Suppressor macrophage treated with lipopolysaccharide for 1 hour (primary cell): ENCODE data around the gene TMPRSS6.
A peak's percentile ranks its signal among the peaks of the same experiment; 100 is the strongest.

Source experiments
- DNase-seq, 3 donors: peaks; one replicate each; pipeline ENCODE4 v3.0.0-alpha.2; 2020 to 2022

The TMPRSS6 gene

GRCh38 chr22:37109242-37109917 lies at the start of gene TMPRSS6:
Gene TMPRSS6 (minus strand): TSS chr22:37109713. CDS start chr22:37103417, 6,296 bp downstream.
- no peak for DNase-seq

- DNase-seq: no peak
Measured at GRCh38 chr22:37158963-37159290, 49.4 kb upstream of the TMPRSS6 start.

- no peak for DNase-seq
Measured at GRCh38 chr22:37157516-37158285, 48.2 kb upstream of the TMPRSS6 start.

DNA sequence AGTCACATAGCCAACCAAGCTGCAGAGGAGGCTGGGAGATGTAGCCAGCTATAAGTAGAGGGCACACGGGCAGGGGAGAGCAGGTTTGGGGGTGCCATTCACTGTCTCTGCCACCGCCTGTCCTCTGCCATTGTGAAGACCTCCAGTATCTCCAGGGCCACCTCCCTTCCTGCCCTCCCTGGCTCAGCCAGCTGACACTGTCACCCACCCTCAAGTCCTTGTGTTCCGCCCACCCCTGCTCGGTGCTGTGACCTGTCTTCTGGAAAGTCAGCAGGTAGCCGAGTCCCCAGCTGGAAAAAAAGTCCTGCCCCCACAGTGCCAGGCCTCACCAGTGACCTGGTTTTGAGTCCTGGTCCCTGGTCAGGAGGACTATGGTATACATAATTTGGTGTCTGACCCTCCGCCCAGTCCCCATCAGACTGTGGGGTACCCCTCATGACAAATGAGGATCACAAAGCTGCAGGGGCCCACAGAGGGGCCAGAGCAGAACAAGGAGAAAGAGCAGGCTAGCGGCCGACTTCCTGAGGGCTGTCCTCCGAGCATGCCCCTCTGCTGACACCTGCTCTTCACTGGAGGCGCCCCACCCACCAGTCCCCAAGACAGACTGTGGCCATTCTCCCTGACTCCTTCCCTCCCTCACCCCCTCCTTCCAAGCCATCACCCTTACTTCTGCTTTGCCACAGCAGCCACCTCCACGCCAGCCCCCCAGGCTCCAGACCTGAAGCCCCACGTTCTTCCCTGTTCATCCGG lies 47.3 kb upstream of the TMPRSS6 start:
- no peak for DNase-seq

DNA sequence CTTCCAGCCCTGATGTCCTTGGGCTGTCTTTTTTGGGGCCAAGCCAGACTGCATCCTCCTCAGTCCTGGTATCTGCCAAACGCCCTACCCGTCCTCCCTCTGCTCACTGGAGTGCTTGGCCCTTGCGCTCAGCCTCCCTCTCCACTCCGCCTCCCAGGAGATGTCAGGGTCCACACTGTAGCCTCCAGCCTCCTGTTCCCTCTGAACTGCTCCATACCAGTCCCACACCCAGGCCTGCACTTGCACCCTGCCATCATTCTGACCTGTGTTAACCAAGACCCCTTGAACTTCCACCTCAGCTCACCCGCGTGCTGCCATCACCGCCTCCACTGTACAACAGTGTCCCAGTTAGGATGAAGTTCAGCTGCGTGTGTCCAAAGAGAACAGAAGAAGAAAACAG lies 46.5 kb upstream of the TMPRSS6 start:
- no peak for DNase-seq

GRCh38 chr22:37154925-37155712 lies 45.6 kb upstream of the TMPRSS6 start:
- DNase-seq: peak in 1 of 3 donors; percentile 12

- DNase-seq: no peak
Measured at GRCh38 chr22:37153901-37154300, 44.4 kb upstream of the TMPRSS6 start.

DNA sequence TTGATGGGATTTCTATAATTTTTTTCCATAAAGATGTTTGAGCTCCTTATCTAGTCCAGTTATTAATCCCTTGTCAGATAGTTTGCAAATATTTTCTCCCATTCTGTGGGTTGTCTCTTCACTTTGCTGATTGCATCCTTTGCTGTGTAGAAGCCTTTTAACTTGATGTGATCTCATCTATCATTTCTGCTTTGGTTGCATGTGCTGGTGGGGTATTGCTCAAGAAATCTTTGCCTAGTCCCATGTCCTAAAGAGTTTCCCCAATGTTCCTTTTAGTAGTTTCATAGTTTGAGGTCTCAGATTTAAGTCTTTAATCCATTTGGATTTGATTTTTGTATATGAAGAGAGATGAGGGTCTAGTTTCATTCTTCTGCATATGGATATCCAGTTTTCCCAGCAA lies 41.9 kb upstream of the TMPRSS6 start:
- DNase-seq: peak; percentile 36 to 42 (median 36)

DNA sequence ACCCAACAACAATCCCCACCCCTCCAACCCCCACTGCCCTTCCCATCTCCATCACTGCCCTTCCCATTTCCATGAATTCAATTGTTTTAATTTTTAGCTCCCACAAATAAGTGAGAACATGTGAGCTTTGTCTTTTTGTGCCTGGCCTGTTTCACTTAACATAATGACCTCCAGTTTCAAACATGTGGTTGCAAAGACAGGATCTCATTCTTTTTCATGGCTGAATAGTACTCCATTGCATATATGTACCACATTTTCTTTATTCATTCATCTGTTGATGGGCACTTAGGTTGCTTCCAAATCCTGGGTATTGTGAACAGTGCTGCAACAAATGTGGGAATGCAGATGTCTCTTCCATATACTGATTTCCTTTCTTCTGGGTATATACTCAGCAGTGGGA lies 41.2 kb upstream of the TMPRSS6 start:
- no peak for DNase-seq

DNA sequence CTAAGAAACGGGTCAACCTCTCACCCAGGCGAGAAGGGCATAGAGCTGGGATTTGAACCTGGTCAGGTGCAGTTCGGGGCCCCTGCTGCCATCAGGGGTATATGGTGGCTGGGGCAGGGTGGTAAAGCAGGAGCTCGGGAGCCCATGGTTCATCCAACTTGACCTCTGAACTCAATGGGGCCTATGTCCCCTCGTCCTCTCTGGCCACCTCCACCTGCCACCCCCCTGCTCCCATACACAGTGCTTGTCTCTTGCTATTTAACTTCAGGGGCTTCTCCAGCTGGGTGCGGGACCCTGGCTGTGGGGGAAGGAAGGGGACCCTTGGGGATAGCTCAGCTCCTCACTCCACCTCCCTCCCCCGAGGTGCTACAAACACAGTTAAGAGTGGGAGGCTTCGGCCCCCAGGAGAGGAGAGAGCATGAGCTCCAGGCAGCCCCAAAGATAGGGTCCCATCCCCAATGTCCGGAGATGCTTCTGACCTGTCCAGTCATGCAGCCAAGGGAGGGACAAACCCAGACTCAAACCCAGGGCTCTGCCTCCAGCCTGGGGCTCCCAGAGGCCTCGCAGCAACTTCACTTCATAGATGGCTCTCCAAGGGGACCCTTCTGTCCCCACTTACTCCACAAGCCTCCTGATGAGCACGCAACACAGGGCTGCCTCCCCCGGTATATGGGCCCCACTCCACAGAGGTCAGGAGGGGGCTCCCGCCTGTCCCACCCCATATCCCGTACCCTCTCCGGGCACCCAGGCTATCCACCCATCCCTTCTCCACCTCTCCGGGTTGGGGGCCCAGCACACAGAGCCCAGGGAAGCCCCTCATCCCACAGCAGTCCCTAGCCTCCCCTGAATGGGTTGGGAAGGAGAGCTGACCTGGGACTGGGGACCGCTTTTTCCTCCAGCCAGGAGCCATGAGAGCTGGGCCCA lies 39.5 kb upstream of the TMPRSS6 start:
- DNase-seq: no peak

GRCh38 chr22:37148031-37148651 lies 38.6 kb upstream of the TMPRSS6 start:
- no peak for DNase-seq

DNA sequence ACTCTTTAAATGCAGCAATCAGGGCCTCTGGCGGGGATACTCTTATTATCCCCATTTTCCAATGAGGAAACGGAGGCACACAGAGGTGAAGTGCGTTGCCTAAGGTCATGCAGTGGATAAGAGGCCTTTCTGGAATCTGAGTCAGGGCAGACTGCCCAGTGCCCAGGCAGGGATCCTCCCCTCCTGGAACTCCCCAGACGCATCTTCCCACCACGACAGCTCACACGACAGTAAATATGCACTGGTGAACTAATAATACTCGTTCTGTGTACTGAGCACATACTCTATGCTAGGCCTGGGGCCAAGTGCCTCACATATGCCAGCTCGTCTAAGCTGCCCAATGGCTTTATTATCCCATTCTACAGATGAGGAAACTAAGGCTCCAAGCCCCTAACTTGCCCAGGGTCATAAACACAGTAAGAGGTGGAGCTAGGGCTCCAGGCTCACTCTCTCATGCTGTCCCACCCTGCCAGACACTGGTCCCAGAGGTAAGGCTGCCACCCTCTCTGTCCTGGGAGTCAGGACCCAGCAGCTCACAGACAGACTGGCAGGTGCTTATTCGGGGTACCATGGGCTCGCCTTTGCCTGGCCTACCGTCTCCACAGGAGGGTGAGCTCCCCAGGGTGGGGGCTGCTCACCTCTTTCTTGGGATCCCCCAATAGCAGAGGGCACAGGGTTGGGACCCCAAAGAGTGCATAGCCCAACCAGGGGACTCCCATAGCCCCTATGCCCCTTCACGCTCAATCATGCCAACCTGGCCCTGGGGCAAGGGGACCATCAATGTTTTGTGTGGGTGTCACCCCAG lies 37.9 kb upstream of the TMPRSS6 start:
- peak in 1 of 3 donors; percentile 24 for DNase-seq

- DNase-seq: no peak
Measured at GRCh38 chr22:37146507-37147180, 37.1 kb upstream of the TMPRSS6 start.

DNA sequence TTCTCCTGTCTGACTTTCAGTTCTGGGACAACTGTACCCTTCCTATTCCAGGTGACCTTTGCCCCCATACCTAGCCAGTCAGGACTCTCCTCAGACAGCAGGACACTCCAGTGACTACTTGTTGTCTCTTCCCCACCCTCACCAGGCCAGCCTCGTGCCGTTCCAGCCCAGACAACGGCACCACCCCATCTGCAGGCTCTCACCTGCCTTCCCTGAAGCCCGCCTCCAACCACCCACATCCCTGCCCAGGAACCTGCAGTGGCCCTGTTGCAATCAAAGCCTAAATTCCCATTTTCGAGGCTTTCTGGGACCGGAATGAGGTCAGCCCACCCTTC lies 36.5 kb upstream of the TMPRSS6 start:
- no peak for DNase-seq

DNA sequence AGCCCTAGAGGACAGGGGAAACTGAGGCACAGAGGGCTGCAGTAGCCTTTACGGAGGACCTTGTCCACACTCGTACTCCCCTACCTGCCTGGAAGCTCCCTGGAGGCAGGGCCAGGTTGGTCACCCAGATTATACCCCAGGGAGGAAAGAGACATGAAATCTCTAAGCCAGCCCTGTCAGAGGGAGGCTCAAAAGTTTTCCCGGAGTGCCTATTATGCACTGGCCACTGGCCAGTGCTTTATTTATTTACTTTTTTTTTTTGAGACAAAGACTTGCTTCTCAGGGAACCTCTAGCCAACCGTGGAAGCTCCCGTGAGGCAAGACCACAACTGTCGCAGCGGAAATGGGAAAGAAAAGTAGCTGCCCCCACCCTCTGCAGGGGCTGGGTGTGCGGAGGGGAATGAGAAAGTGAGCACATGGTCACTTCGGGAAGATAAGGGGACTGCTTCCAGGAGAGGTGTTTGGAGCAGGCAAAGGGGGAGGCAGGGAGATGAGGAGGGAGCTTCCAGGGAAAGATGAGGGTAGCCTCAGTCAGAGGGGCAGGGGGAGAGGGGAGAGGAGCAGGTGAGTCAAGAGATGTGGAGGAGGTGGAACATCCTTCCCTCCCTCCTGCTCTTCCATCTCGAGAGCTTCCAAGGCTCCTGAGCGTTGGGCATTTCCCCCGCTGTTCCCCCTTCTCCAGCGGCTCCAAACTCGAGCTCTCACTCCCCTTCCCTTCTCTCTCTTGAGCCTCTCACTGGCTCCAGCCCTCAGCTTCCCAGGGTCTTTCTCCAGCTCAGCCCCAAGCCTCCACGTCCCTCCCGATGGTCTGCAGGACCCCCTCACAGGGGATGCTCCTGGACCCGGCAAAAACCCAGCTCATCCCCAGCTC lies 35.9 kb upstream of the TMPRSS6 start:
- DNase-seq: no peak

- DNase-seq: no peak
Measured at GRCh38 chr22:37144180-37144554, 34.7 kb upstream of the TMPRSS6 start.

GRCh38 chr22:37141971-37142370 lies 32.5 kb upstream of the TMPRSS6 start:
- DNase-seq: no peak

GRCh38 chr22:37141476-37141875 lies 32.0 kb upstream of the TMPRSS6 start:
- no peak for DNase-seq

- DNase-seq: no peak
Measured at GRCh38 chr22:37140686-37141323, 31.3 kb upstream of the TMPRSS6 start.
